Measurements from ENCODE around the gene SH3GL1.

Gene SH3GL1, protein sequence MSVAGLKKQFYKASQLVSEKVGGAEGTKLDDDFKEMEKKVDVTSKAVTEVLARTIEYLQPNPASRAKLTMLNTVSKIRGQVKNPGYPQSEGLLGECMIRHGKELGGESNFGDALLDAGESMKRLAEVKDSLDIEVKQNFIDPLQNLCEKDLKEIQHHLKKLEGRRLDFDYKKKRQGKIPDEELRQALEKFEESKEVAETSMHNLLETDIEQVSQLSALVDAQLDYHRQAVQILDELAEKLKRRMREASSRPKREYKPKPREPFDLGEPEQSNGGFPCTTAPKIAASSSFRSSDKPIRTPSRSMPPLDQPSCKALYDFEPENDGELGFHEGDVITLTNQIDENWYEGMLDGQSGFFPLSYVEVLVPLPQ

DNA sequence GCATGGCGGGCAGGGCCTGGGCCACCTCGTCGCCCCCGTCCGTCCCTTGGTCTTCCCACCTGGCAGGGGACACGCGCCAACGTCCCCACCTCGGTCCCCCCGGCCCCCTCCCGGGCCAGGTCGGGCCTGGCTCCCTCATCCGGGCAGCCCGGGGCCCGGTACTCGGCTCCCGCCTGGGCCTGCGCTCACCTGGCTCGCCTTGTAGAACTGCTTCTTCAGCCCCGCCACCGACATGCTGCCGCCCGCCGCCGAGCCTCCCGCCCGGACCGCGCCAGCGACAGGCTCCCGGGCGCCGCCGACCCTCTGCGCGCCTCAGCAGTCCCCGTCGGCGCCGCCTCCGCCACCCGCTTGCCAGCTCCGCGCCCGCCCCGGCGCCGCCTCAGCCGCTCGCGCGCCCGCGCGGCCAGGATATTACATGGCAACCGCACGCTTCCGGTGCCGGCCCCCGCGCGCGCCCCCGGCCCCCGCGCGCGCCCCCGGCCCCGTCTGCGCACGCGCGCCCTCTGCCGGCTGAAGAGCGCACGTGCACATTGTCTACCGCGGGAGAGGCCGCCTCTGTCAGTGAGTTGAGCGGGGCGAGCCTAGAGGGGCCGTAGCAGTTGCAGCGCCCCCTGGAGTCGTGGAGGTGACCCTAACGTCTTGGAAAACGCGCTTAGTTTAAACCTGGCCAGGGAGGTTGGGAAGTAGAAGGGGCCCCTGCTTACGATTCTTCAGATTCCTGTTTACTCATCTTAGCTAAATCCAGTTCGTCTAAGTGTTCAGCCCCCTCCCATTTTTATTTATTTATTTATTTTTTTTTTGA, at the start of gene SH3GL1:
SH3GL1 (minus strand) TSS at position 413 of the 802 bp plus-strand sequence; CDS start at position 234, 179 bp downstream.
- DNase-seq, result peak; percentile 89

DNA sequence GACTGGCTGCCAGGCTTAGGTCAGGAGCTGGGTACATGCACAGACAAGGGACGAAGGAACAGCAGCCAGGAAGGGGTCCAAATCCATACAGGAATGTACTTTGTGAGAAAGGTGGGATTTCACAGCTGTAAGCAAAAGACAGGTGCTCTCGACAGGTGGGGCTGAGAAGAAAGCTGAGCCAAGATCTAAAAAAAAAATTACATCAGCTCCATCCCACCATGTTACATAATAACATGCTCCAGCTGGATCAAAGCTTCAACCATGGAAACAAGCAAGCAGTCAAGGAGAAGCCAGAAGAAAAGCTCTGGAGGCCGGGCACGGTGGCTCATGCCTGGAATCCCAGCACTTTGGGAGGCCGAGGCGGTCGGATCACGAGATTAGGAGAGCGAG, 49.3 kb upstream of the SH3GL1 start:
- DNase-seq, result no peak

DNA sequence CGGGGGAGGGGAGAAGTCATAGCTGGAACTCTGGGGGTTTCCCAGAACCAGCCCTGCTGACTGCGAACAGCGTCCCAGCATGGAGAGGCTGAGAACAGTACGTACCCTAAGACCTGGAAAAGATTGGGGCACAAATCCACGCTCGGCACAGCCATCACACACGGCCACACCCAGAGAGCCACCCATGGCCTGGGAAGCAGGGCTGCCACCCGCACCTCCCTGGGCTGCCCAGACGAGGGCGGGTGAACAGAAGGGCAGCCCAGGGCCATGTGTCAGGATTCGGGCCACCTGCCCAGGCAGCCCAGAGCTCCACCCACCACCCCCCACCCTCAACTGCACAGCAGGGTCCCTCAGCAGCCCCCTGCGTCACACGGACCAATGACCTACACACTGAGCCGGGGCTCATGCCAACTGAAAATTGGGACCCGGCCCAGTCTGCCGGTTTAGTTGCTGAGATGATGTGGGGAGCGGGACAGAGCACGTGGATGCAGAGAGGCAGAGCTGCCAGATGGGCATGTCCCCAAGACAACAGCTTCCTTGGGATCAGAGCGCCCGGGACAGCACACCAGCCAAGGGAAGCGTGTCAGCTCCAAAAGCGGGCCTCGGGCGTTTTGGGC, 48.8 kb upstream of the SH3GL1 start:
- DNase-seq, result no peak

DNA sequence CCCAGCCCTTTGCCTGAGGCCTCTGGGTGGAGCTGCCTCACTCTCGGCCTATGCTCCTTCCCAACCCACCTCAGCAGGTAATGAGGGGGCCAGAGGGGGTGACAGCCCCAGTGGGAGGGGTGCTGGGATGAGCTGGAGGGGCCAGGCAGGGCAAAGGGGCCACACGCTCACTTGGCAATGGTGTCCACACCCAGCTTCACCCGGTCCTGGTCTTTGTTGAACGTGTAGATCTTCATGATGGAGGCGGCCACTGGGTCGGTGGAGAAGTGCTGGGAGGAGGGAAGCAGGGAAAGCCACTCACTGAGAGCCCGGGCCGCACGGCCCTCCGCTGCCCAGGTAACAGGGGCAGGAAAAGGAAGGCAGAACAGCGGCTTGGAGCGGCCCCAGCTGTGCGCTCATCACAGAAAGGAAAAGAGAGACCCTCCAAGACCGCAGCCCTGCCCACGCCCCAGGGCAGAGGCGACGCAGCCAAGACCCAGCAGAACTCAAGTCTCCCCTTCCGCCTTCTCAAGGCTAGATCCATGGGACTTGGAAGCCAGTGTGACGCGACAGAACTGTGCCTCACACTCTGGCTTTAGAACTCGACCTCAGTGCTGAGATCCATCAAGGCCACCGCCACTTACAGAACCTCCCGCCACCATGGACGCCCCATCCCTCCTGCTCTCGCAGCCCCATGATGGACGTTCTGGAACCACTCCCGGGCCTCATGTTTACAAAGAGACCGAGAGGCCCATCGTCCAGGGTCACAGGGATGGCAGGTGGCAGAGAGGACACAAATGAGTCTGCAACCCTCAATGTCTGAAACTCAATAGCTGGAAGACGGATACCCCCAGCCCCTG, 48.0 kb upstream of the SH3GL1 start:
- DNase-seq, result no peak

DNA sequence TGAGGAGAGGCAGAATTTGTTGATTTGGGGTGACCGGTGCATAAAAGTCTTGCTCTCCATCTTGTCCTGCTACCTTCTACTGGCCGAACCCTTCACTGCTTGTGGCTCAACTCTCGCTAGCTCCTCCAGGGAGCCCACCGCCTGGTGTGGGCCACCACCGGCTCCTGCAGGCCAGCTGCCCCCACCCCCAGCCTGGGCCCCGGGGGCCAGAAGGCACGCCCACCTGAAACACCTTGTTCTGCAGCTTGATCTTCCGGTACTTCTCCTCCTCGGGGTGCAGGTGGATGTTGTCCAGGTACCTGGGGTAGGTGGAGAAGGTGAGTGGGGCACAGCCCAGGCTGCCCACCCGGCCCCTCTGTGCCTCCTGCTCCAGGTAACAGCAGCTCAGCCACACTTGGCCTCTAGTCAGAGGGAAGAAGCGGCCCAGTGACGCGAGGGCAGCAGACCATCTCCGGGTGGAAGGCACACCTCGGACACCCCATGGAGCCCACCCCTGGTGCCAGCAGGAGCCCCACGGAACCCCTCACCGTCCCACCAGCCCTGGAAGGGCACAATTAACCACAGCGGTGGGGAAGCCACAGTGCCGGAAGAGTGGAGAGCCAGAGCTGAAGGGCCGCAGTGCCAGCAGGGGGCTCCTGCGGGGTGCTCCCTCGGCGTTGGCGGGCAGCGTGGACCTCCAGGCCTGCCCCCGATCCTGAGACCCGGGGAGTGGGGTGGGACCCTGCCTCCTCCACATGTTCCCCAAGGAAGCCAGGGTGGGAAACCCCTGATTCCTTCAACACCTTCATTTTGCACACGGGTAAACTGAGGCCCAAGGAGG, 47.2 kb upstream of the SH3GL1 start:
- no peak for DNase-seq

DNA sequence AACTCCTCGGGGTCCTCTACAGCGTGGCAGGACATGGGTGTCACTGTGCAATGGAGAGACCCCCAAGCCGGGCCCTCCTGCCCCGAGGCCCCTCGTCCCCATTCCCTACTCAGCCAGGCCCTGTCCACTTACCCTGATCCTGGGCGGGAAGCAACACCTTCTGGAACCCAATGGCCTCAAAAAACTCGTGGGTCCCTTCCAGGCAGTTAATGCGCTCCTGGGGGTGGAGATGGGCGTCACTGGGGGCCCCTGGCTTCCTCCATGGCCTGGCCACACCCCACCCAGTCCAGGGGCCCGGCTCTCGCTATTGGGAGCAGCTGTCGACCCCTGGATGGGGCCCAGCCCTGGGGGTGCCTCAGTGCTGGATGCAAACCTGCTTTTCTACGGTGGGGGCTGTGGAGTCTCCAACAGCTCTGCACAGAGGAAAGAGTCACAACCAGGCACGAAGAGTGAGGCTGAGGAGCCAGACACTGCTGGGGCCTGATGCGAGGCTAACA, 46.4 kb upstream of the SH3GL1 start:
- DNase-seq, result no peak

DNA sequence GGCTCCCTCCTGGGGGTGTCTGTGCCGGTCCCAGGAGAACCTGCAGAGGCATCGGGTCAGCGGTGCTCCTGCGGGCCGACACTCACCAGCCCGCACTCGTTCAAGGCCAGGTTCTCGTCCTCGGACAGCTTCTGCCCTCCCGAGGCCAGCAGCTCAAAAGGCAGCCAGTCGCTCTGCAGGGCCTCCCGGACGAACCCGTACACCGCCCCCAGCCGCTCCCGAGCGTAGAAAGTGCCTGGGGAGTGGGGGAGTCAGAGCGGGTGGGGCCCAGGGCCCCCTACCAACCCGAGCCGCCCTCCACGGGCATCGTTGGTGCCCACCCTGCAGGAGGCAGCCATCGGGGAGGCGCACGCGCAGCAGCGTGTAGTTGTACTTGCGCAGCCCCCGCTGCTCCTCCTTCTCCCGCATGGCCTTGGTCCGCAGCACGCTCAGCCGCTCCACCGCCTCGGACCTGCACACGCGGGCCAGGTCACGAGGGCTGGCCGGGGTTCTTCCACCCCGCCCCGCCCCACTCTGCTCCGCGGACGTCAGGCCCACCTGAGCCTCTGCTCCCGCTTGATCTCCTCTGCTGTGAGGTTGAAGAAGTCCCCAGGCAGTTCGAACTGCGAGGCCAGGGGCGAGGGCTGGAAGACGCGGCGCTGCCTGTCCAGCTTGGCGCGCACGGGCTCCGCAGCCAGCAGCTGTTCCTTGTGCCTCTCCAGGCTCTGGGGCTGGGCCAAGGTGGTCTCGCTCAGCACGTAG, 45.8 kb upstream of the SH3GL1 start:
- DNase-seq, result no peak

DNA sequence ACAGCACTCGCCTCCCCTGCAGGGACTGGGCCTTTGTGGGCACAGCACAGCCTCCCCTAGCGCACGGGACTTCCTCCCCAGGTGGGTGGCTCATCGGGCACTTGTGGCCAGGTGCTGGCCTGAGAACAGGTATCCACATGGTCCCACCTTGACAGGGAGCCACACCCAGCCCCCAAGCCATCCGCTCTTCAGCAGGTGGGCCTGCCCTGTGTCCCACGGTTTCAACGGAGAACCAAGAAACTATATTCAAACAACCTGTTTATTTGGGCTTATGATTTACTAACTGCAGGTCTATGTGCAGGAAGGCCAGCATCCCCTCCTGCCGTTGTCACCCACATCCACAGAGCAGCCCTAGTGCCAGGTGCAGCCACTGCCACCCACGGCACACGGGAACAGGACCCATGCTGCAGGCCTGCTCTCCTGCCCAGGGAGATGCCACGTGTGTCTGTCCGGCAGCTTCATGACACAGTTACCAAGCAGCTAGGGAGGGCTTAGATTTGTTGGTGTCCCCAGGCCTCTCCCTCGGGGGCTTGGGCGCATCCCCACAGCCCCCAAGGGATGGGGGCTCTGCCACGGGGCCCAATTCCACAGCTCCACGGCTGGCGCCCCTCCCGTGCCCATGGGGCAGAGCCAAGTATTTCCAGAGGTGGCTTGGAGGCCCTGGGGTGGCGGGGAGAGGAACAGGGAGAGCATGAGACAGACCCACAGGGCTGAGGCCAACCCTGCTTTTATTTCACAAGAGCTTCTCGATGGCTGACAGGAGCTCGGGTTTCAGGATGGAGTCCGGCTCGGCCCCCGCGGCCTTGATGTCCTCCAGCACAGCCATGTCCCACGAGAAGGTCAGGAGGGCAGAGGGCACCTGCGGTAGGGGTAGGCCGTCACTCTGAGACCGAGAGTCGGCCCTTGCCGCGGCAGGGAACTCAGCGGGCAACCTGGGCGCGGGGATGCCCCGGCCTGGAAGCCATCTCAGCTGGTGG, 44.7 kb upstream of the SH3GL1 start:
- DNase-seq, result no peak

DNA sequence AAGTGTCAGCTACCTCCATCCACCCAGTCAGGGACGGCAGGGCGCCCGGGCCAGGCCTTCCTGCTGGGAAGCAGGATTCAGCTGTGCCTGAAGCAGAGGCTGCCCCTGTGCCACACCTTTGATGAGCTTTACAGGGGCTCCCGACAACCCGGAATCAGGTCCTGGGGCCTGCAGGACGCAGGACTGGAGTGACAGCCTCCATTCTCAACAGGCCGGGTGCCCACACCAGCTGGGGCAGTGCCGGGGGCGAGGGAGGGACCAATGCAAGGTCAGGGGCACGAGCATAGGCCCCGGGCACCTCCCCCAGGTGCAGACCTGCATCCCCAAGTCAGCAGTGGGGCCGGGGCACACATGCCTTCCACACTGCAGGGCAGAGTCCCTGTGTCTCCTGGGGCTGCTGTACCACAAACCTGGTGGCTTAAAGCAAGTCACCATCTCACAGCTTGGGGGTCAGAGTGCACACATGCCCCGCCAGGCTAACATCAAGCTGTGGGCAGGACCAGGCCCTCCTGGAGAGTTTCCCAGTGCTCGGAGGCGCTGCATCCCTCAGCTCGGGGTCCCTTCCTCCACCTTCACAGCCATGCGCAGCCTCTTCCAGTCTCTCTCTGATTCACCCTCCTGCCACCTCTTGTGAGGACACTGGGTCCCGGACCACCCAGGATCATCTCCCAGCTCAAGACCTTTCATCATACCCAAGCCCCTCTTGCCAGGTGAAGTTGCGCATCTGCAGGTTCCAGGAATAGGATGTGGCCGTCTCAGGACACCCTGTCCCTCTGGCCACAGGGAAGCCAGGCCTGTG, 43.8 kb upstream of the SH3GL1 start:
- no peak for DNase-seq

DNA sequence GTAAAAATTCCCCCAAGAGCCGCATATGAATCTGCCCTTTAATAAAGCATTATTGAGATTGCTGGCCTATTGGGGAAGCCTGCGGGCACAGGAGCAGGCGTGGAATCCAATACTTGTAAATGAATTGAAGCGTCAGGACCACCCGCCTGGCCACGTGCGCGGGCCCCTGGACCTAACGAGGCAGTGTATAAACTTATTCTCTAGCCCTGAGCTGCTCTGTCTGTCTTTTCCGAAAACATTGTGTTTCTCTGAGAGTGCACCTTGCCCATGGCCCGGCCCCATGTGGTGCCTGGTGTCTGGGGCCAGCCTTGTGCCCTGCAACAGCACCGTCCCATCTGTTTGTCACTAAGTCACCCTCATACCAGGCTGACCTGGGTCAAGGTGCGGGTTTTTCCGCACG, 42.8 kb upstream of the SH3GL1 start:
- no peak for DNase-seq

DNA sequence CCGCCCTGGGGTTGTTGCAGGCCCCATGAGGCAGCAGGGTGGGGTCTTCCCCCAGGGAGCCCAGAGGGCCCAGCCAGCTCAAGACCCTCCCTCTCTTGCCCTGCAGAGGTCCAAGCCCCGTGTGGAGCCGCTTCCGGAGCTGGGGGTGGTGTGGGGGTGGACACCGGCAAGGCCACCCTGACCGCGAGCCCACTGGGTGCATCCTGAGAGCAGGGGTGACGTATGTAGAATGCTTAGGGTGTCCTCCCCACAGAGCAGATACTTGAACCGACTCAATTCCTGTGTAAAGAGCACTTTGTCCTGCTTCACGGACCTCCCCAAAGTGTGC, 42.4 kb upstream of the SH3GL1 start:
- no peak for DNase-seq

DNA sequence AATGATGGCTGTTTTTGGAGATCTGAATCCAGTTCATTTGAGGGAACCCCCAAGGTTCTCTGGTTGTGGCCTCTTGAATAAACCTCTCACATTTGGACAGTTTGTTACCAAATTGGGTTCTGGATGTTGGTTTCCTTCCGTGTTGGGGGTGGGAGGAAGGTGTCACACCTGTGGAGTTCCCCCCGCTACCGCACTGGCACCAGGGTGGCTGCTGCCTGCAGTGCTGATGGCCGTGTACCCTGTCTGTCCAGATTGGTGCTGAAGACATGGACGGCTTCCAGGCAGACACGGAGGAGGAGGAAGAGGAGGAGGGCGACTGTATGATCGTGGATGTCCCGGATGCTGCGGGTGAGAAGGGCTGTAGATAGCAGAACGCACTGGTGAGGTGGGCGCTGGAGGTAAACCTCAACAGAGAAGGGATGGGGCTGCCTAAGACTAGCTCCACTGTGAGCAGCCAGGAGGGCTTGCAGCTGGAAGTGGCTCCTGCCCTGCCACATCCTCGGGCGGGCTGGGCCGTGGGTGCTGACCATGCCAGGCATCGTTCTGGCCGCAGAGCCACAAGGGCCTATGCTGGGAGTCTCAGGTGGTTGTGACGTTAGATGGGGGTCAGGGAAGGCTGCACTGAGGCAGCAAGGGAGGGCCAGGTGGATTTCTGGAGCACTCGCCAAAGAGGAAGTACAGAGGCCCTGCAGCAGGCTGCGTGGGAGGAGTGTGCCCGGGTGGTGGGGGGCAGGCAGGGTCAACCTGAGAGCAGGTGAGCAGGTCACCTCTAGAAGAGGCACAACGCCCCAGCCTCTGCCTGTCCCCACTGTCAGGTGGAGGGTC, 41.9 kb upstream of the SH3GL1 start:
- DNase-seq, result no peak

DNA sequence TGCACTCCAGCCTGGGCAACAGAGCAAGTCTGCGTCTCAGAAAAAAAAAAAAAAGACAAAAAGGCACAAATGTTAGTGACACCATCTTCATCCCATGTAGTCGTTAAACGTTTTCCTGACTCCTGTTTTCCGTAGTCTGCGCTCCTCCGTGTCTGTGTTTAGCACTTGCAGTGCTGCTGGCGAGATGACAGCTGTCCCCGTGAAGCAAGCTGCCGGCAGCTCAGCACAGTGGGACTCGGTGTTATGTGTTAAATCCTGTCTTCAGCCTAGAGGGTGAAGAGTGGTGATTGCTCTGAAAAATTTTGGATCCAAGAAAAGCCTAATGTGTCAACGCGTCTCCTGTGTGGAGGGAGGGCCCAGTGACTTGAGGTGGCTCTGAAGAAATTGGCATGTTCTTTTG, 38.9 kb upstream of the SH3GL1 start:
- DNase-seq, result no peak

DNA sequence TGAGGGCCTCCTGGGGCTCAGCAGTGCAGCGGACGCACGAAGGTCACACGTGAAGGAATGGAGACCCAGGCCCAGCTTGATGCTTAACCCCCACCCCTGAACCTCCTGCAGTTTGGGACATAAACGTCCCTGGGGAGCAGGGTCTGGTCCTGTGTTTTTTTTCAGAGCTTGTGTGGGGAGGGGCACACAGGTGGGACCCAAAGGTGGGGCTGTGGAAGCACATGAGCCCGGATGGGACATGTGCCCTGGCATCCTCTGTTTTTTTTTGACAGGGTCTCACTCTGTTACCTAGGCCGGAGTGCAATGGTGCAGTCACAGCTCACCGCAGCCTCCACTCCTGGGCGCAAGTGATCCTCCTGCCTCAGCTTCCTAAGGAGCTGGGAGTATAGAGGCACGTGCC, 36.8 kb upstream of the SH3GL1 start:
- DNase-seq, result no peak

DNA sequence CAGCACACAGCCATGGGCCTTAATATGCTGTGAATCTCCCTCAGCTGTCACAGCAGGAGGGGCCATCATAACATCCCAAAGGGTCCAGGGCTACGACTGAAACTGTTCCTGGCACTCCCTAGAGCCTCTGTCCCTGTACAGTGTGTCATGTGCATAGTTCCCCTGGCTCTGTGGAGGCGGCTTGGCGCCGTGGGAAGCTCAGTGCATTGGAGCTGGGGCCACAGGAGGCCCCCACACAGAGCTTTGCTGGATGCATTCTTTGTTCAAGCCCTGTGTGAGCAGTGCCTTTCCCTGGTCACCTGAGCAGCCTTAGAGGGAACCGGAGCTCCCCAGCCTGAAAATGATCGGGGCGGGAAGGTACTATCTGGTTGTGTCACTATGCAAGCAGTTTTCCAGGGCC, 35.9 kb upstream of the SH3GL1 start:
- DNase-seq, result no peak

DNA sequence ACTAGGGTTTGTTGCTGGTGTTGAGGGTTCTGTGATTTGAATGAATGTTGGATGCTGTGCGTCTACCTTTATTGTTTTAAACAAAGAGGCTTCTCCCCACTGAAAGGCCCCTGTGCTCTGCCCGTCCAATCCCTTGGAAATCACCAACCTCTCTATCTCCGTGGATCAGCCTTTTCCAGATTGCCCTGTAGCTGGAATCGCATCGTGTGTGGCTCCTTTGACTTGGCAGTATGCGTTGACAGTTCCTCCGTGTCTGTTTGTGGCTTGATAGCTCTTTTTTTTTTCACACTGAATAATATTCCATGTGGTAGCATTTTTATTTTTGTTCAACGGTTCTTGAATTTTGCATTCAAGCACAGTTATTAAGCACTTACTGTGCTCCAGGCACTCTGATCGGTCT, 34.0 kb upstream of the SH3GL1 start:
- DNase-seq, result no peak

DNA sequence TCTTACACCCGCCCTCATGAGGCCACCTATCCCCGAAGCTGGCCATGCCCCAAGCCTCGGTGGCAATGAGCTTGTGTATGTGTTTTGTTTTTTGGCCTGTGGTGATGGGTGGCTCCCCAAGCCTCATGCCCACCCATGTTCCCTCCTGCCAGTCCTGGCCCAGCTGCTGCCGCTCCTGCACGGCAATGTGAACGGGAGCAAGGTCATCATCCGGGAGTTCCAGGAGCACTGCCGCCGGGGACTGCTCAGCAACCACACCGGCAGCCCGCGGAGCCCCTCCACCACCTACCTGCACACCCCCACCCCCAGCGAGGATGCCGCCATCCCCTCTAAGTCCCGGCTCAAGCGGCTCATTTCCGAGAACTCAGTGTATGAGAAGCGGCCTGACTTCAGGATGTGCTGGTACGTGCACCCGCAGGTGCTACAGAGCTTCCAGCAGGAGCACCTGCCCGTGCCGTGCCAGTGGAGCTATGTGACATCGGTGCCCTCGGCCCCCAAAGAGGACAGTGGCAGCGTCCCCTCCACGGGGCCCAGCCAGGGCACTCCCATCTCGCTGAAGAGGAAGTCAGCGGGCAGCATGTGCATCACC, 32.7 kb upstream of the SH3GL1 start:
- DNase-seq, result no peak
